HG03066 (cell line): ENCODE data around the gene RASSF10.

Experiments used
- ATAC-seq: cut with Tn5 transposase; IDR thresholded peaks from one replicate; pipeline ENCODE4 v1.9.1; 2021; ENCODE audit warnings: low read depth; ENCODE audit not compliant: unreplicated experiment

Gene RASSF10

GRCh38 chr11:13052130-13052571 lies 43.0 kb downstream of the RASSF10 start:
- no peak for ATAC-seq

DNA sequence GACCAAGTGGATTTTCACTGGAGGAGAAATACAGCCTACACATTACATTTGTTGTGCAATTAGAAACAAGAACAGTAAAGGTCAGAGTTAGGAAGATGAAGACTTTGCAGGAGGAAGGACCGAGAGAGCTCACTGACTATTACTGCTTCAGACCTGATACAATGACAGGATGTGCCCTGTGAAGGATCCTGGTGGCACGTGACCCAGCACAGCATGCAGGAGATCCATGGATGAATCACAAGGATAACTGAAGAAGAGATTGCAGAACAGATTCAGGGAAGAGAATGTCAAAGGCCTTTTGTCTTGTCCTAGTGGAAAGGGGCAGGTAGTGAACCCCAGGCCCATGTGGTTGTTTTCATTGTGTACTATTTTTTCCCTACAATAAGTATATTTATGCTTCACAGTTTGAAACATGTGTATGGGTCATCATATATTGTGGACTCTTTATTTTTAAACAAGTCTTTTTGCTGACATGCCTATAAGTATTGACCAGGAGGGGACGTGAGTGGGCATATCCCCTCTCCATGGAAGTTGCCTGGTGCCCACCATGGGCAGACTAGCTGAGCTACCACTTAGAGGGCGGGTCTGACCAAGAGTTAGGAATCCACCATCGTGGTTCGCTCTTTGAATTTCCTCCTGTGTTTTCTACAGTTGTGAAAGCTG lies 44.3 kb downstream of the RASSF10 start:
- ATAC-seq, result no peak

DNA sequence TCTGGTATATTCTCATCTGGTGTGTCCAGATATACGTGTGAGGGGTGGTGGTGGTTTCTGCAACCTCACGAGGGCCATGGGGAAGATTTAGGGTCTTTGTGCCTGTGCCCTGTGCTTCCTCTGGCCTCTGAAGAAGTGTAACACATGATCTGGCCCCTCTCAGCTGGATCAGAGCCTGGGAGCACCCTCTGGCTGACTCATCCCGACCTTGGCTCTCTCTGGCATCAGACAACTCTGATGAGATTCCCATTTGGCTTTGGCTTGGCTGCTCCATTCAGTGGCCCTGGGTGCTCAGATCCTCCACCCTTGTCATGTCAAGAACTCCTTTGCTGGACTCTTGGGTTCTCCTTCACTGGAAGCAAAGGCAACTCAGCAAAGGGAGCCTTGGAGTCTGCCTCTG lies 45.2 kb downstream of the RASSF10 start:
- ATAC-seq, result no peak

DNA sequence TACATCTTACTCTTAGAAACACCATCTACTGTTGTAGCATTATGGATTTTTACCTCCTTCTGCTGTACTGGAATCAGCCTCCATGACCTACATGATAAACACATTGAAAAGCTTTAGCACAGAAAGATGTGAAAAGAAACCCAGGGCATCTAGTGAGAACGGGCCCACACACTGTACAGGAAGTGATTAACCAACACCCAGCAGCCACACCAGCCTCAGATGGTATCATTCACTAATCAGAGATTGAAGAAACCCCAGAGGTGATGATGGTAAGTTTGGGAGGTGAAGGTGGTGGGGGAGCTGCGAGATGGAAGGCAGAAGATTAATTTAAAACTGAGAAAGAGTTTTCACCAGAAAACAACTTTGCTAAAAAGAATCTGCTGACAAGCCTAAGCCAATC lies 46.1 kb downstream of the RASSF10 start:
- no peak for ATAC-seq

DNA sequence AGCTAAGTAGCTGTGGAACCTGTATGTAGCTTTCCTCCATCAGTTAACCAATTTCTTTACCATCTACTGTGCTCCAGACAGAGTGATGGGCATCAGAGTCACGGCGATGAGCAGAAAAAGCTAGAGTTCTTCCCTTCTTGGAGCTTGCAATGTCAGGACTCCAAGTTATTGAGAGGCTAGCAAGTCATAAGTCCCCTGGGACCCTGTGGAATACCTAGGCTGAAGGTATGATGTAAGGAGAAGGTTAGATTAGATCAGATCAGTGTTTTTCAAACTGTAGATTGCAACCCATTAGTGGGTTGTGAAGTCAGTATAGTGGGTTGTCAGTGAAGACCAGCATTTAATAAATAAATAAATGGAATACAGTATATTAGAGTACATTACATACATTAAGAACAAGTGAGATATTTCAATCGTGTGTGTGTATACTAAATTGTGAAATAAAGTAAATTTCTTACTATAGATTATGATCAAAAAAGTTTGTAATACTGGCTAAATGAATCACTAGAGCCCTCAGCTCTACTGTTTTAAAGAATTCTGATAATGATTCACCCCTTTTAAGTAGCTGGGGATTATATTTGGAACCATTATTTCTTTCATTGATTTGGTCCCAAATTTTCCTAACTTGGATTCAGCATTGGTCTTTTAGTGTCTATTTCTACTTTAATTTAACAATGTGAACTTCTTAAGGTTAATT lies 52.3 kb downstream of the RASSF10 start:
- ATAC-seq, result no peak
